Measurements from ENCODE around the gene ZNF296. TPM values are rescaled to one million over a fixed set of nuclear protein-coding genes. Genes with fewer than 3 reads are reported as not detected.
A peak's percentile ranks its signal among the peaks of the same experiment; 100 is the strongest.

Gene ZNF296
- total RNA-seq, 2 experiments from 2014 or later, result 1.1 to 1.4 TPM

DNA sequence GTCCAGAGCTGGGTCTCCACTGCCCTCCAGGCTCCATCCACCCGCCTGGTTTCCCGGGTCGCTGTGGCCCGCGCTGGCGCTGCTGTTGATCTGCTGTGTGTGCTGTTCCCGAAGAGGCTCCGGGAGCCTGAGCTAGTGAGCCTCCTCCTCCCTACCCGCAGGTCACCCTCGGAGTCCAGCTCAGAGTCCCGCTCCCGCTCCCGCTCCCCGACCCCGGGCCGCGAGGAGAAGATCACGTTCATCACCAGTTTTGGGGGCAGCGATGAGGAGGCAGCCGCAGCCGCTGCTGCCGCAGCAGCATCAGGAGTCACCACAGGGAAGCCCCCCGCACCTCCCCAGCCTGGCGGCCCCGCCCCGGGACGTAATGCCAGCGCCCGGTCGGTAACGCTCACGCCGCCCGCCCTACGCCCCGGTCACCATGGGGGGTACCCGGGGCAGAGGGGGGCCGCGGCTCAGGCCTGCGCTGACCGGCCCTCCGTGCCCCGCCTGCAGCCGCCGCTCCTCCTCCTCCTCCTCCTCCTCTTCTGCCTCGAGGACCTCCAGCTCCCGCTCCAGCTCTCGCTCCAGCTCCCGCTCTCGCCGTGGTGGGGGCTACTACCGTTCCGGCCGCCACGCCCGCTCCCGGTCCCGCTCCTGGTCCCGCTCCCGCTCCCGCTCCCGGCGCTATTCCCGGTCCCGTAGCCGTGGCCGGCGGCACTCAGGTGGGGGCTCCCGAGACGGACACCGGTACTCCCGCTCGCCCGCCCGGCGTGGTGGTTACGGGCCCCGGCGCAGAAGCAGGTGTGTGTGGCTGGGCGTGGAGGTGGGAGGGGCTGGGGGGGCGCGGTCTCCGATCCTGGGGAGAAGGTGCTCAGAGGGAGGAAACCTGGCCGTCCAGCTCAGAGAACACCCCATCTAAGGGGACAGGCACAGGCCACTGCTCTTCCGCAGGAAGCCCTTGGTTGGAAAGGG lies 12.2 kb downstream of the ZNF296 start:
- H3K4me1 Mint-ChIP-seq (ENCODE audit: low read depth), result no peaks in the 10 kb centered on the region
- no peaks in the 10 kb centered on the region for H3K27me3 Mint-ChIP-seq (ENCODE audit: low read depth)
- intact Hi-C loops (cut with micrococcal nuclease), result no loop called here
- peaks cover 35% of the 10 kb centered on the region for H3K36me3 Mint-ChIP-seq (ENCODE audit: low read depth)
- no peak overlapping the region for H3K27ac Mint-ChIP-seq
- no peak overlapping the region for H3K4me3 Mint-ChIP-seq
- CTCF ChIA-PET, result interaction anchor here (0.6 kb wide), 1 partner anchor 48 kb away, joined by 3 read pairs; no protein-coding TSS in a partner anchor
- no peak for DNase-seq
- H3K9me3 Mint-ChIP-seq, result no peaks in the 10 kb centered on the region

DNA sequence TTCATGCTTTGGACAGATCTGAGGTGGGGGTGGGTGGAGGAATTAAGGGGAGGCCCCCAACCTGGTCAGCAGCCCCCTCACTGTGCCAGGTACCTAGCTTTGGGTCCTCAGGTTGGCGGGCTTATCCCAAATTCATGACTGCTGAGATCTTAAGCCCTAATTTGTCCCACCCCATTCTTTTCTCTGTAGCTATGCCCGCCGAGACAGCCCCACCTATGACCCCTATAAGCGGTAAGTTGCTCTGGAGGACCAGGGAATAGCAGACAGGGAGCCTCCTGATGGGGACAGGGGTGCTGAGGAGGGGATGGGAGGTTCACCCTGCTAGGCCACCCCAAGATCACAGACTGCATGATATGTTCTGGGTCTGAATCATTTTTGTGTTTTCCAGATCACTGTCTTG lies 14.3 kb downstream of the ZNF296 start:
- Mint-ChIP-seq H3K9me3 (no peaks in the 10 kb centered on the region), H3K4me3 (no peak overlapping the region), H3K4me1 (ENCODE audit: low read depth) (no peaks in the 10 kb centered on the region), H3K36me3 (ENCODE audit: low read depth) (peaks cover 43% of the 10 kb centered on the region), H3K27ac (no peak overlapping the region), H3K27me3 (ENCODE audit: low read depth) (no peaks in the 10 kb centered on the region)
- DNase-seq, result no peak
- intact Hi-C loops (cut with micrococcal nuclease), result loop anchor here (2.0 kb wide), 1 partner anchor 159 kb away; no protein-coding TSS in a partner anchor
- CTCF ChIA-PET, result interaction anchor here (1.0 kb wide), 1 partner anchor 125 kb away, joined by 4 read pairs; no protein-coding TSS in a partner anchor

DNA sequence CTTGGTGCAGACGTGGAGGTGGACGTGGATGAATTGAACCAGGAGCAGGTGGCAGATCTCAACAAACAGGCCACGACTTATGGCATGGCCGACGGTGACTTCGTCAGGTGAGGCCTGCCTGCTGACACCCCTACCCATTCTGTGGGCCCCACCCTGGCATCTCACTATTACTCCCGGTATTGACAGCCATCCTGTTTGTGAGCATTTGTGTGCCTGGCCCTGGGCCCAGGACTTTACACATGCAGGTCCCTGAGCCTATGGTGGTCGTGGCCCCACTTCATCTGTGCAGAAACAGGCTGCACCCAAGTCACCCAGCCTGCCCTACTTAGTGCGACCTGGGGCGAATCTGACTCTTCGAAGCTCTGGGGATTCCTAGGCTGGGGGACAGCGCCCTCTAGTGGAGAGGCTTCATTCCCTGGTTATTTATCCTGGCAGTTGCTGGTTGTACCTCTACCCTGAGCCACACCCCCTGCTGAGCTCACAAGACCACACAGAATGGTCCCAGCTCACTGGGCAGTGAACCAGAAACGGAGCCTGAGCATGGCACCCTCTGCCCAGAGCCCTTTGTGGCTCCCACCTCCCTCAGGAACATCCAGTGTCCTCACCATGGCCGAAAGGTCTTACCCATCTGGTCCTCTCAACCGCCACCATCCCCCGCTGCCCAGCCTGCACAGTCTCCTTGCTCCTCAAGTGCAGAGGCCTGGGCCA lies 16.9 kb downstream of the ZNF296 start:
- H3K27me3 Mint-ChIP-seq (ENCODE audit: low read depth), result no peaks in the 10 kb centered on the region
- peak; percentile 90 for DNase-seq
- no peaks in the 10 kb centered on the region for H3K9me3 Mint-ChIP-seq
- H3K27ac Mint-ChIP-seq, result peak overlapping the region; percentile 32
- intact Hi-C loops (cut with micrococcal nuclease), result loop anchor here (1.0 to 5.0 kb wide), 3 partner anchors 57 to 188 kb away; partner anchors contain the start of genes EXOC3L2 and RELB
- no peaks in the 10 kb centered on the region for H3K4me1 Mint-ChIP-seq (ENCODE audit: low read depth)
- CTCF ChIA-PET, result interaction anchor here (0.6 to 1.5 kb wide), 17 partner anchors 10 to 318 kb away, joined by 3 to 11 read pairs (median 4); partner anchors contain the start of genes CLASRP and ZNF296
- H3K36me3 Mint-ChIP-seq (ENCODE audit: low read depth), result peaks cover 41% of the 10 kb centered on the region
- H3K4me3 Mint-ChIP-seq, result no peak overlapping the region

DNA sequence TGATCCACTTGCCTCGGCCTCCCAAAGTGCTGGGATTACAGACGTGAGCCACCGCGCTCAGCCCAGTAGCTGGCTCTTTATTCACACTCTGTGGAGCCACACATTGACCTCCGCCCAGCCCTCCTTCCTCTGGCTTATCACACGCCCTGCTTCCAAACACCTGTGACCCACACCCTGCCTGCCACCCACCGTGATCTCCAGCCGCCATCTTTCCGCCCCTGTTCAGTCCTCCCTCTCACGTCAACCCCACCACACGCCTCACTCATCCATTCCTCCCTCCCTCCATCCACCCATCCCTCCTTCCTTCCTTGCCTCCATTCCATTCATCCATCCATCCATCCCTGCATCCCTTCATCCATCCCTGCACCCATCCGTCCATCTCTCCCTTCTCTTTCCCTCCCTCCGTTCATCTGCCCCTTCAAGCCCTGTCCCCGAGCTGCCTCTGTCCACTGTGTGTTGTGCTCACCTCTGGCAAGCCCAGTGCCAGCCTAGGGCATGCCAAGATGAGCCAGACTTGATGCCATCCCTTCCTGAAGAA lies 17.6 kb downstream of the ZNF296 start:
- no peaks in the 10 kb centered on the region for H3K27me3 Mint-ChIP-seq (ENCODE audit: low read depth)
- intact Hi-C loops (cut with micrococcal nuclease), result loop anchor here (1.0 to 5.0 kb wide), 3 partner anchors 56 to 189 kb away; partner anchors contain the start of genes EXOC3L2 and RELB
- CTCF ChIA-PET, result interaction anchor here (0.6 to 1.4 kb wide), 11 partner anchors 9 to 318 kb away, joined by 3 to 11 read pairs (median 4); partner anchors contain the start of genes CLASRP and ZNF296
- no peak overlapping the region for H3K27ac Mint-ChIP-seq
- no peaks in the 10 kb centered on the region for H3K4me1 Mint-ChIP-seq (ENCODE audit: low read depth)
- peaks cover 43% of the 10 kb centered on the region for H3K36me3 Mint-ChIP-seq (ENCODE audit: low read depth)
- DNase-seq, result no peak
- H3K9me3 Mint-ChIP-seq, result no peaks in the 10 kb centered on the region
- H3K4me3 Mint-ChIP-seq, result no peak overlapping the region

DNA sequence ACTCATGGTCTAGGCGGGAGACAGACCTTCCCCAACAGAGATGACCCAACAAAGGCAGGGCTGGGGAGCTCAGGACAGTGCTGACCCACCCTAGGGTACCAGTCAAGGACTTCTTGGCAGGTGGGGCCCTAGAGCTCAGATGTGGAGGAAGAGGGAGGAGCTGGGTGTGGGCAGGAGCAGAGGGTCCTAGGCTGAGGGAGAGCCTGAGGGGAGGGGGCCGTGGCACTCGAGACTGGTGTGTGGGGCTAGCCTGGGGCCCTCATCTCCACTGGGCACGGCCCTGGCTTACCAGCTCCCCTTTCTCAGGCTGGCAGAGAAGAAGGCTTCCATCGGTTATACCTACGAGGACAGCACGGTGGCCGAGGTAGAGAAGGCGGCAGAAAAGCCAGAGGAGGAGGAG lies 18.8 kb downstream of the ZNF296 start:
- peaks cover 42% of the 10 kb centered on the region for H3K36me3 Mint-ChIP-seq (ENCODE audit: low read depth)
- intact Hi-C loops (cut with micrococcal nuclease), result loop anchor here (5.0 kb wide), 2 partner anchors 55 to 190 kb away; partner anchors contain the start of genes EXOC3L2 and RELB
- DNase-seq, result no peak
- no peak overlapping the region for H3K27ac Mint-ChIP-seq
- no peaks in the 10 kb centered on the region for H3K27me3 Mint-ChIP-seq (ENCODE audit: low read depth)
- H3K9me3 Mint-ChIP-seq, result no peaks in the 10 kb centered on the region
- no peaks in the 10 kb centered on the region for H3K4me1 Mint-ChIP-seq (ENCODE audit: low read depth)
- CTCF ChIA-PET, result interaction anchor here (1.2 kb wide), 1 partner anchor 30 kb away, joined by 3 read pairs; no protein-coding TSS in a partner anchor
- H3K4me3 Mint-ChIP-seq, result no peak overlapping the region

DNA sequence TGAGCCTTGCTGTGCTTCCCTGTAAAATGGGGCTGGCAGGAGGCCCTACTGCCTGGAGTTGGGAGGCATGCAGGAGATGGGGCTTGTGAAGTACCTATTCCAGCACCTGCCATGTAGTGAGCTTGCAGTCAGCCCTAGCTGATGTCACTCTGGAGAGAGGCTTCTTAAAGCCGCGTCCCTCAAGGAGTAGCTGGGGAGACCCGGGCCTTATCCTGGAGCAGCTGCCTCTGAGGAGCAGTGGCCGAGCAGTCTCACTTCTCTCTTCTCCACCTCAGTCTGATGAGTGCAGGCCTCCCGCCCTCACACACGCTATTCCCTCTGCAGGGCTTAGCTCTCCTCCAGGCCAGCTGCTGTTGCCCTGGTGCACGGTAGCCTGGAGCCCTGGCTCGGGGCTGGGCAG lies 19.4 kb downstream of the ZNF296 start:
- CTCF ChIA-PET, result interaction anchor here (1.2 kb wide), 1 partner anchor 29 kb away, joined by 3 read pairs; no protein-coding TSS in a partner anchor
- Mint-ChIP-seq H3K36me3 (ENCODE audit: low read depth) (peaks cover 45% of the 10 kb centered on the region), H3K27ac (no peak overlapping the region), H3K9me3 (no peaks in the 10 kb centered on the region), H3K4me3 (no peak overlapping the region), H3K4me1 (ENCODE audit: low read depth) (peaks cover 2% of the 10 kb centered on the region), H3K27me3 (ENCODE audit: low read depth) (no peaks in the 10 kb centered on the region)
- DNase-seq, result no peak
- intact Hi-C loops (cut with micrococcal nuclease), result loop anchor here (5.0 kb wide), 2 partner anchors 55 to 190 kb away; partner anchors contain the start of genes EXOC3L2 and RELB

DNA sequence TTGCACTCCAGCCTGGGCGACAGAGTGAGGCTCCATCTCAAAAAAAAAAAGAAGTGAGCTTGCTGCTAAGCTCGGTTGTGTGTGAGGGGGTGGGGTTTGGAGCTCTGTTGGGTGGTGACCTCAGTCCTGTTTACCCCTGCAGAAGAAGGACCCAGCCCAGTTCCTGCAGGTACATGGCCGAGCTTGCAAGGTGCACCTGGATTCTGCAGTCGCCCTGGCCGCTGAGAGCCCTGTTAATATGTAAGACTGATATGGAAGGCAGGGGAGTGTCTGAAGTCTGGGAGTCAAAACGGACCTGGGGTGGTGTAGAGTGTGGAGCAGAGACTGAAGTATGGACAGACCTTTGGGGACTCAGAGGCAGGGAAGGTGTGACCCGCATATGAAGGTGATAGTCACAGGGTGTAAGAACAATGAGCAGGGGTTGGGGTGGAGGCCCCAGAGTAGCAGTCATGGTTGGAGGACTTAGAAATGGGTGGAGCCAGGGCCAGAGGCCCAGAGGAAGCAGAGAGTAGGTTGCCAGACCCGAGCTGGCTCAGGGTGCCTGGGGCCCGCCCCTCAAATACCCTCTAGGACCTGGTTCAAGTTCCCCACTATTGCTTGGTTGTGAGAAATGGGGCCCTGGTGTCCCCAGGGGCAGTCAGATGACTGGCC lies 24.2 kb downstream of the ZNF296 start:
- CTCF ChIA-PET, result no interaction called here
- DNase-seq, result no peak
- no peak overlapping the region for H3K27ac Mint-ChIP-seq
- intact Hi-C loops (cut with micrococcal nuclease), result no loop called here
- H3K9me3 Mint-ChIP-seq, result no peaks in the 10 kb centered on the region
- H3K36me3 Mint-ChIP-seq (ENCODE audit: low read depth), result peaks cover 20% of the 10 kb centered on the region
- H3K4me3 Mint-ChIP-seq, result no peak overlapping the region
- no peaks in the 10 kb centered on the region for H3K27me3 Mint-ChIP-seq (ENCODE audit: low read depth)
- H3K4me1 Mint-ChIP-seq (ENCODE audit: low read depth), result peaks cover 20% of the 10 kb centered on the region

DNA sequence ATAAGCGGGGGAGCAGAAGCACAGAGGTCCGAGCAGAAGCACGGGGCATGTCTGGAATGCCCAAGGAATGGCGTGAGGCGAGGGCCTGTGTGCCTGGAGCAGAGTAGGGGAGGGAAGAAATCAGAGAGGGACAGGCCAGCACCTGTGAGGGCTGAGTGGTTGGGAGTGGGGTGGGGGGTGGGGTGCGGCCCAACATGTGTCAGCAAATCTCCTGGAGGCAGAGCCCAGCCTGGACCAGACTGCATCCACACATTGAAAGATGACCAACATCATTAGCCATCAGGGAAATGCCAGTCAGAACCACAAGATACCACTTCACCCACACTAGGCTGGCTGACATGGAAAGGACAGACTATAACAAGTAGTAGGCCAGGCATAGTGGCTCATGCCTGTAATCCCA lies 26.2 kb downstream of the ZNF296 start:
- no peak for DNase-seq
- H3K27me3 Mint-ChIP-seq (ENCODE audit: low read depth), result no peaks in the 10 kb centered on the region
- CTCF ChIA-PET, result interaction anchor here (1.1 to 1.6 kb wide), 2 partner anchors 9 to 98 kb away, joined by 4 to 6 read pairs; no protein-coding TSS in a partner anchor

DNA sequence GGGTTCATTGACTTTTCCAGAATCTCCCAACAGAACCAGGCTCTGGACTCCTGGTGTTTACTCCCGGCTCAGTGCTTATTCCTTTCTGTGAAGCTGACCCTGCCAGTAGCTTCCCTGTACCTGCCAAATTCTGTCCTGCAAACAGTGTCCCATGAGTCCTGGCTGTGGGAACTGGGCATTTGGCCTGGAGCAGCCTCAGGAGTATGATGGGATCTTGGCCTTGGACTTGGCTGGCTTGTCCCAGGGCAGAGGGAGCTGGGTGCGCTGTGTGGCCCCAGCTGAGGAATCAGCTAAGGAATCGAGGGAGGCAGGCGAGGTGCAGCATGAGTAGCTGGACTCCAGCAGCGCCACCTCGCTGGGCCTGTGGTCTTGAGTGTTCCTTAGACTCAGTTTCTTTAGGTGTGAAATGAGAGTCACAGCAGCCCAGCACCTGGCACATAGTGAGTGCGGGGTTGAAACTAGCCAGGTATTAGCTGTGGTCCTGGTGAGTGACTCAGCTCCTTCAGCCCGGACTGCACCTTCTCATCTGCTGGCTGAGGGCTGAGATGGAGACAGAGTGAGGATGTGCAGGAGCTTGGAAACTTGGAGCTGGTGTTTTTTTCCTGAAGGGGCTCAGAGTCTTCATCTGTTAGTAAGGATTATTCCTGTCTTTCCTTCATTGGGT lies 27.1 kb downstream of the ZNF296 start:
- Mint-ChIP-seq H3K4me3 (no peak overlapping the region), H3K27me3 (ENCODE audit: low read depth) (no peaks in the 10 kb centered on the region), H3K36me3 (ENCODE audit: low read depth) (peaks cover 29% of the 10 kb centered on the region), H3K27ac (peak overlapping the region; percentile 60), H3K9me3 (no peaks in the 10 kb centered on the region), H3K4me1 (ENCODE audit: low read depth) (peaks cover 43% of the 10 kb centered on the region)
- DNase-seq, result no peak
- CTCF ChIA-PET, result interaction anchor here (1.1 to 1.6 kb wide), 2 partner anchors 10 to 97 kb away, joined by 4 to 6 read pairs; no protein-coding TSS in a partner anchor
- intact Hi-C loops (cut with micrococcal nuclease), result no loop called here

More for the DNA sequence above, 26.2 kb downstream of the ZNF296 start:
- Mint-ChIP-seq H3K4me1 (ENCODE audit: low read depth) (peaks cover 39% of the 10 kb centered on the region), H3K27ac (peak overlapping the region; percentile 29), H3K9me3 (no peaks in the 10 kb centered on the region), H3K4me3 (no peak overlapping the region), H3K36me3 (ENCODE audit: low read depth) (peaks cover 23% of the 10 kb centered on the region)
- intact Hi-C loops (cut with micrococcal nuclease), result no loop called here

DNA sequence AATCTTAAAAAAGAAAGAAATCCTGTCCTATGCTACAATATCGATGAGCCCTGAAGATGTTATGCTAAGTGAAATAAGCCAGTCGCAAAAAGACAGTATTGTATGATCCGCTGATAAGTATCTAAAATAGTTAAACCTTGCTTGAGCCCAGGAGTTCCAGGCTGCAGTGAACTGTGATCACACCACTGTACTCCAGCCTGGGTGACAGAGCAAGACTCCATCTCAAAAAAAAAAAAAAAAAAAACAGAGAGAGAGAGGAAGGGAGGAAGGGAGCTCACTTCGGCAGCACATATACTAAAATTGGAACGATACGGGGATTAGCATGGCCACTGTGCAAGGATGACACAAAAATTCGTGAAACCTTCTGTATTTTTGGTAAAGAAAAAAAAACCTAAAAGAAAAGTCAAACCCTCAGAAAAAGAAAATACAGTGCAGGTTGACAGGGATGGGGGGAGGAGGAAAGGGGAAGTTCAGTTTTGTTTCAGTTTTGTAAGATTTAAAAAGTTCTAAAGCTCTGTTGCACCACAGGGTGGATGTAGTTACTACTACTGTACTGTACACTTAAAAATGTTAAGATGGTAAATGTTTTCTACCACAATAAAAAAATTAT lies 29.0 kb downstream of the ZNF296 start:
- peaks cover 45% of the 10 kb centered on the region for H3K4me1 Mint-ChIP-seq (ENCODE audit: low read depth)
- CTCF ChIA-PET, result no interaction called here
- intact Hi-C loops (cut with micrococcal nuclease), result no loop called here
- no peak for DNase-seq
- H3K4me3 Mint-ChIP-seq, result no peak overlapping the region
- no peaks in the 10 kb centered on the region for H3K9me3 Mint-ChIP-seq
- no peaks in the 10 kb centered on the region for H3K27me3 Mint-ChIP-seq (ENCODE audit: low read depth)
- H3K27ac Mint-ChIP-seq, result peak overlapping the region; percentile 86
- H3K36me3 Mint-ChIP-seq (ENCODE audit: low read depth), result peaks cover 26% of the 10 kb centered on the region

DNA sequence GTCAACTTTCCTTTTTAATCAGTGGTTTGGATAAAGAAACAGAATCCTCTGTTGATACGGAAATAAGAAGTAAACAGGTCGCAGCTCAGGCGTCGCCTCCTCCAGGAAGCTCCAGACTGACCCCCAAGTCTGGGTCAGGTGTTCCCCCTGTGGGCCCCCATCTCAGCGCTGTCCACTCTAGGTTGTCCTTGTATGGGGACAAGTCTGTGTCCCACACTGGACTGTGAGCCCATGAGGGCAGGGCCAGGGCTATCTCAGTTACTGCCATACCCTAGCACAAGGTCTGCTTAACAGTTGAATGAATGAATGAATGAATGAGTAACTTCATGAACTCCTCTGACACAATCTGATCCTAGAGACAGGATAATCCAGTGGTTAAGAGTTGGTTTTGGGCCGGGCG lies 29.9 kb downstream of the ZNF296 start:
- peak overlapping the region; percentile 56 for H3K27ac Mint-ChIP-seq
- no peaks in the 10 kb centered on the region for H3K9me3 Mint-ChIP-seq
- no peak overlapping the region for H3K4me3 Mint-ChIP-seq
- intact Hi-C loops (cut with micrococcal nuclease), result no loop called here
- H3K36me3 Mint-ChIP-seq (ENCODE audit: low read depth), result peaks cover 30% of the 10 kb centered on the region
- peaks cover 52% of the 10 kb centered on the region for H3K4me1 Mint-ChIP-seq (ENCODE audit: low read depth)
- H3K27me3 Mint-ChIP-seq (ENCODE audit: low read depth), result no peaks in the 10 kb centered on the region
- CTCF ChIA-PET, result no interaction called here
- DNase-seq, result no peak

Measured in activated naive CD4-positive, alpha-beta T cell treated with anti-CD3 and anti-CD28 coated beads for 36 hours (primary cell).